OCI-LY3 (cell line): Measurements from ENCODE around the gene PEAK1.

Source experiments
- H2AFZ ChIP-seq: fragments of 200-600, 300-600 bp; shearing (Covaris generic); 2 replicates; pipeline ENCODE4 v1.6.0; 2014; ENCODE audit warnings: antibody characterized with exemption, low read depth, low read length
- H3K27ac ChIP-seq: fragments of 200-600, 300-600 bp; sonication (generic); 2 replicates; pipeline ENCODE4 v1.5.1; 2014; ENCODE audit warnings: mild to moderate bottlenecking, low read length, moderate library complexity, mixed read lengths
- H3K27me3 ChIP-seq: fragments of 200-600, 300-600 bp; sonication (generic); 2 replicates; pipeline ENCODE4 v1.6.1; 2014; ENCODE audit warnings: low read depth, low read length, mixed read lengths
- H3K36me3 ChIP-seq: fragments of 200-600, 300-600 bp; sonication (generic); replicated peaks from 2 replicates; pipeline ENCODE3; 2014; ENCODE audit warnings: low read depth, low read length, mixed read lengths
- H3K4me1 ChIP-seq: fragments of 300-600, 200-600 bp; sonication (generic); 2 replicates; pipeline ENCODE4 v1.6.1; 2014; ENCODE audit warnings: low read length, mixed read lengths
- H3K4me2 ChIP-seq: fragments of 200-600, 300-600 bp; sonication (generic); 2 replicates; pipeline ENCODE4 v1.6.1; 2014; ENCODE audit warnings: low read length, mixed read lengths
- H3K4me3 ChIP-seq: fragments of 300-600, 200-600 bp; sonication (generic); 2 replicates; pipeline ENCODE4 v1.5.1; 2014; ENCODE audit warnings: antibody characterized with exemption, mild to moderate bottlenecking, low read length, moderate library complexity
- H3K79me2 ChIP-seq: fragments of 300-600, 200-600 bp; shearing (Covaris generic); 2 replicates; pipeline ENCODE4 v1.6.1; 2014; ENCODE audit warnings: mild to moderate bottlenecking, low read length, mixed read lengths
- H3K9ac ChIP-seq: fragments of 300-600, 200-600 bp; shearing (Covaris generic); 2 replicates; pipeline ENCODE4 v1.6.0; 2014; ENCODE audit warnings: mild to moderate bottlenecking, low read length, moderate library complexity
- H3K9me3 ChIP-seq: fragments of 200-600, 300-600 bp; shearing (Covaris generic); 2 replicates; pipeline ENCODE4 v1.6.1; 2014; ENCODE audit warnings: low read length, mixed read lengths; ENCODE audit not compliant: insufficient read depth
- H4K20me1 ChIP-seq: fragments of 200-600, 300-600 bp; sonication (generic); 2 replicates; pipeline ENCODE4 v1.6.1; 2016; ENCODE audit warnings: low read length, mixed read lengths; ENCODE audit not compliant: insufficient read depth
- EZH2phosphoT487 ChIP-seq: fragments of 200-600 bp; shearing (Covaris generic); IDR thresholded peaks from 2 replicates; pipeline ENCODE4 v1.6.1; 2018; ENCODE audit warnings: antibody characterized with exemption, mixed run types, low read depth
- TF ChIP-seq, protein P1 (sequence below): fragments of 200-600, 300-600 bp; sonication (generic); IDR thresholded peaks from 2 replicates; pipeline ENCODE4 v1.5.1; 2014; ENCODE audit warnings: antibody characterized with exemption, low read length, low read depth

Gene PEAK1

DNA sequence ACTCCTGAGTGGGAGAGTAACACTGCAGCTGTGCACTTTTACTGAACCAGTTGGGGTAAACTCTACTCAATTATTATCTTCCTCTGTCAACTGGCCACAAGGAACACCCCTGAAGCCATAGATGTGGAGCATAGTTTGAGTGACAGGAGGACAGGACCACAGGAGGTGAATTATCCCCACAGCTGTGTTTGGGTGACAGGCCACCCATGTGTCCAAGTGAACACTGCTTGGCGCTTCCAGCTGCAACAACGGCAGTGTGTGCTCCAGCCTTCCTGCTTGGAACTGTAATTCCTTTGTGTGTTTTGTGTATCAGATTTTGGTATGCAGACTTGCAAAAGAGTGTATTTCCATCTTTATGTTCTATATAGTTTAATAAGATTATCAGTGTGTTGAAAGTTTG is 328.8 kb downstream of the PEAK1 start:
- TF ChIP-seq, protein P1, sequence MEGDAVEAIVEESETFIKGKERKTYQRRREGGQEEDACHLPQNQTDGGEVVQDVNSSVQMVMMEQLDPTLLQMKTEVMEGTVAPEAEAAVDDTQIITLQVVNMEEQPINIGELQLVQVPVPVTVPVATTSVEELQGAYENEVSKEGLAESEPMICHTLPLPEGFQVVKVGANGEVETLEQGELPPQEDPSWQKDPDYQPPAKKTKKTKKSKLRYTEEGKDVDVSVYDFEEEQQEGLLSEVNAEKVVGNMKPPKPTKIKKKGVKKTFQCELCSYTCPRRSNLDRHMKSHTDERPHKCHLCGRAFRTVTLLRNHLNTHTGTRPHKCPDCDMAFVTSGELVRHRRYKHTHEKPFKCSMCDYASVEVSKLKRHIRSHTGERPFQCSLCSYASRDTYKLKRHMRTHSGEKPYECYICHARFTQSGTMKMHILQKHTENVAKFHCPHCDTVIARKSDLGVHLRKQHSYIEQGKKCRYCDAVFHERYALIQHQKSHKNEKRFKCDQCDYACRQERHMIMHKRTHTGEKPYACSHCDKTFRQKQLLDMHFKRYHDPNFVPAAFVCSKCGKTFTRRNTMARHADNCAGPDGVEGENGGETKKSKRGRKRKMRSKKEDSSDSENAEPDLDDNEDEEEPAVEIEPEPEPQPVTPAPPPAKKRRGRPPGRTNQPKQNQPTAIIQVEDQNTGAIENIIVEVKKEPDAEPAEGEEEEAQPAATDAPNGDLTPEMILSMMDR = no peak
- TF ChIP-seq EZH2phosphoT487 = no peak
- H2AFZ ChIP-seq = no peak overlapping the region
- no peaks in the 10 kb centered on the region for H4K20me1 ChIP-seq
- H3K4me1 ChIP-seq = no peaks in the 10 kb centered on the region
- H3K4me2 ChIP-seq = no peak overlapping the region
- H3K79me2 ChIP-seq = no peaks in the 10 kb centered on the region
- no peak overlapping the region for H3K9ac ChIP-seq
- H3K27me3 ChIP-seq = 0 out of 2 replicates have a peak, but pooled peaks cover 5% of the 10 kb centered on the region
- H3K36me3 ChIP-seq = no peaks in the 10 kb centered on the region
- no peak overlapping the region for H3K4me3 ChIP-seq
- no peaks in the 10 kb centered on the region for H3K9me3 ChIP-seq
- no peak overlapping the region for H3K27ac ChIP-seq

DNA sequence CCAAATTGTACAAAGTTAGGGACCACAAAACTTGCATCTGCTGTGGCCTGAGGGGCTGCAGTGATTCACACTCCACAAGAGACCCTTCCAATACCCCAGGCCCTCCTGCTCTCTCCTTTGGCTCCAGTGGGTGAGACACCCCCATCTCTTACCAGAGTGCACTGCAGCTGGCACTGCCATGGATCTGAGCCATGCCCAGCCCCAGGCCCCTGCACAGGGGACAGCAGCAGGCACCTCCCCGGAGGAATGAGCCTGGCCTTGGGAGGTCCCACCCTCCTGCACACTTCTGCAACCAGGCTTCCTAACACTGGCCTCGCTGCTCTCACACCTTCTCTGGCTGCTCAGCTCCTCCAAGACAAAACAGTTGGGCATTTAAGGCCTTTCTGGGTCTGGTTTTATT is 332.7 kb downstream of the PEAK1 start:
- Histone ChIP-seq H3K4me1 (peaks cover 35% of the 10 kb centered on the region), H2AFZ (no peak overlapping the region), H3K27me3 (0 out of 2 replicates have a peak, but pooled peaks cover 5% of the 10 kb centered on the region), H3K27ac (no peak overlapping the region), H3K79me2 (no peaks in the 10 kb centered on the region), H3K36me3 (peaks cover 6% of the 10 kb centered on the region), H4K20me1 (no peaks in the 10 kb centered on the region), H3K9ac (no peak overlapping the region), H3K9me3 (no peaks in the 10 kb centered on the region), H3K4me2 (no peak overlapping the region), H3K4me3 (no peak overlapping the region)
- no peak for TF ChIP-seq EZH2phosphoT487
- TF ChIP-seq, protein P1 = no peak

DNA sequence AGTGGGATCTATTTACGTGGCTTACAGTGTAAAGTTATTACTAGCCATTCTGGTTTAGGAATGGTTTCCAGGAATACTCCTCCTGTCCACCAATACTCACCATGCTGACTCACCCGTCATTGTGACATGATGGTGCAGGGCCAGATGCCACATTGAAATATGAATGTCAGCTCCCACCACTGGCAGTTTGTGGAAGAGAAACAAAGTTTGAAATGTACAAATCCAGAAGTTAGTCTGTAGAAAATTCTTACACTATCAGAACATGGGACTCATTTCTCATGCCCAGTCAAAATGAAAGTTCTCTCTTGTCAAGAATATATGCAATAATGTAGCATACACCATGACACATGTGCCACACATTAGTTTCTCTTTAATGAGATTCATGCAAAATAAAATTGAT is 334.6 kb downstream of the PEAK1 start:
- Histone ChIP-seq H3K4me3 (no peak overlapping the region), H3K4me1 (peaks cover 43% of the 10 kb centered on the region), H3K79me2 (no peaks in the 10 kb centered on the region), H3K36me3 (peaks cover 6% of the 10 kb centered on the region), H2AFZ (no peak overlapping the region), H3K9ac (no peak overlapping the region), H3K9me3 (no peaks in the 10 kb centered on the region), H3K27ac (peak overlapping the region; percentile 57), H3K27me3 (no peaks in the 10 kb centered on the region), H3K4me2 (peak overlapping the region; percentile 66), H4K20me1 (no peaks in the 10 kb centered on the region)
- TF ChIP-seq EZH2phosphoT487 = no peak
- TF ChIP-seq, protein P1 = no peak

DNA sequence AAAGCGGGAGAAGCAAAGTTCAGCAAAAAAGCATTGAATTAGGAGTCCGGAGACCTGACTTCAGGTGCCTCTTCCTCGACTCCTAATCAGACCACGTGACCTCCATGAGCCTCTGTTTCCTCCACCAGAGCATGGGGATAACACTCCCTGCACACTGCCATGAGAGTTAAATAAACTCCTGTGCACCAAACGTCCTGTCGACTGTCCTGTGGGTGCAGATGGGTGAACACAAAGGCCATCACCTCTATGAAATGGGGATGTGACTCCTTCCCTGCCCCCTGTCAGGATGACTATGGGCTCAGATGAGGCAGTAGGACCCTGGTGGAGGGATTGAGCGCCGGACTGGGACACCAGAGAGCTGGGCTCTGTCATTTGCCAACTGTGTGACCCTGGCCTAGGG is 335.5 kb downstream of the PEAK1 start:
- Histone ChIP-seq H3K9ac (peak overlapping the region; percentile 41; the same call in 1 of the 2 replicates), H3K4me2 (peak overlapping the region; percentile 66), H3K4me3 (peak overlapping the region; percentile 55), H3K36me3 (peaks cover 6% of the 10 kb centered on the region), H3K4me1 (peaks cover 43% of the 10 kb centered on the region), H3K27ac (peak overlapping the region; percentile 57), H3K9me3 (no peaks in the 10 kb centered on the region), H3K27me3 (no peaks in the 10 kb centered on the region), H2AFZ (peak overlapping the region; percentile 71; the same call in 1 of the 2 replicates), H3K79me2 (no peaks in the 10 kb centered on the region), H4K20me1 (no peaks in the 10 kb centered on the region)
- no peak for TF ChIP-seq EZH2phosphoT487
- TF ChIP-seq, protein P1 = no peak
